IMR-90 (cell line): ENCODE data around the gene RSPH10B. TPM values are rescaled to one million over a fixed set of nuclear protein-coding genes. Genes with fewer than 3 reads are reported as not detected.

Experiments
- ATAC-seq: fragments of 200-7000 bp; cut with Tn5 transposase; 2 replicates; pipeline ENCODE4 v1.9.1; 2020; ENCODE audit warnings: low read depth, mild to moderate bottlenecking, moderate library complexity
- BruUV-seq: library from RNA; stranded (reverse); fragments of 400-500 nt; replicated peaks from 2 replicates; lab custom pipeline; 2021; lab: Mats Ljungman, UMichigan
- CTCF ChIA-PET: fragments of 300-600 bp; formaldehyde crosslinking; extraction: SDS; loops from one replicate; lab custom pipeline; 2021; ENCODE audit warnings: antibody characterized with exemption; lab: Yijun Ruan, JAX
- POLR2A ChIA-PET: fragments of 300-600 bp; sonication (Branson Sonifier 250); formaldehyde crosslinking; loops from one replicate; lab custom pipeline; 2022; ENCODE audit warnings: antibody characterized with exemption; ENCODE audit not compliant: unreplicated experiment; lab: Charles Lee
- DNase-seq: peaks from one replicate; pipeline ENCODE4 v3.0.0; 2013
- H2AFZ ChIP-seq: replicated peaks from 2 replicates; pipeline ENCODE3; 2013; ENCODE audit warnings: low read length, mild to moderate bottlenecking; ENCODE audit not compliant: poor library complexity
- H2AK5ac ChIP-seq: 2 replicates; pipeline ENCODE4 v1.6.1; 2013; ENCODE audit warnings: low read depth, low read length, inconsistent platforms
- H2AK9ac ChIP-seq: replicated peaks from 2 replicates; pipeline ENCODE3; 2013; ENCODE audit warnings: mild to moderate bottlenecking, low read depth, low read length, moderate library complexity; ENCODE audit not compliant: poor library complexity
- H2BK120ac ChIP-seq: 2 replicates; pipeline ENCODE4 v1.6.1; 2013; ENCODE audit warnings: low read depth, low read length, inconsistent platforms
- H2BK15ac ChIP-seq: 3 replicates; pipeline ENCODE4 v1.6.1; 2013; ENCODE audit warnings: low read depth, low read length, inconsistent platforms
- H2BK20ac ChIP-seq: 2 replicates; pipeline ENCODE4 v1.6.1; 2013; ENCODE audit warnings: low read depth, mild to moderate bottlenecking, inconsistent platforms, low read length, moderate library complexity
- H2BK5ac ChIP-seq: 2 replicates; pipeline ENCODE4 v1.6.1; 2013; ENCODE audit warnings: mild to moderate bottlenecking, low read depth, low read length, inconsistent platforms; ENCODE audit not compliant: poor library complexity, severe bottlenecking
- H3K14ac ChIP-seq: replicated peaks from 2 replicates; pipeline ENCODE4 v1.6.1; 2013; ENCODE audit warnings: low read depth, low read length, inconsistent platforms
- H3K18ac ChIP-seq: 2 replicates; pipeline ENCODE4 v1.6.1; 2013; ENCODE audit warnings: low read depth, low read length, control low read depth
- H3K23ac ChIP-seq: 2 replicates; pipeline ENCODE4 v1.6.1; 2013; ENCODE audit warnings: low read depth, low read length, inconsistent platforms
- H3K27ac ChIP-seq: 2 replicates; pipeline ENCODE4 v1.5.1; 2013; ENCODE audit warnings: mild to moderate bottlenecking, control low read depth, low read length; ENCODE audit not compliant: insufficient read depth
- H3K27me3 ChIP-seq: 2 replicates; pipeline ENCODE4 v1.6.1; 2013; ENCODE audit warnings: low read length; ENCODE audit not compliant: control insufficient read depth, insufficient read depth
- H3K36me3 ChIP-seq: 2 replicates; pipeline ENCODE4 v1.6.1; 2013; ENCODE audit warnings: low read length, mixed read lengths; ENCODE audit not compliant: control insufficient read depth, insufficient read depth
- H3K4ac ChIP-seq: 2 replicates; pipeline ENCODE4 v1.6.1; 2013; ENCODE audit warnings: low read depth, low read length, inconsistent platforms
- H3K4me1 ChIP-seq: 2 replicates; pipeline ENCODE4 v1.6.1; 2013; ENCODE audit warnings: low read length, mixed read lengths; ENCODE audit not compliant: control insufficient read depth, insufficient read depth
- H3K4me2 ChIP-seq: 2 replicates; pipeline ENCODE4 v1.6.1; 2013; ENCODE audit warnings: low read depth, mild to moderate bottlenecking, control low read depth, low read length, moderate library complexity
- H3K4me3 ChIP-seq: 2 replicates; pipeline ENCODE4 v1.5.1; 2013; ENCODE audit warnings: low read depth, mild to moderate bottlenecking, control low read depth, low read length, moderate library complexity; ENCODE audit not compliant: insufficient read depth
- H3K56ac ChIP-seq: 2 replicates; pipeline ENCODE4 v1.6.1; 2013; ENCODE audit warnings: low read length, inconsistent platforms; ENCODE audit not compliant: insufficient read depth; ENCODE audit errors: extremely low read depth
- H3K79me1 ChIP-seq, 2 experiments: 2 replicates each; pipeline ENCODE4 v1.6.1; 2013; ENCODE audit warnings: low read length in 2 of 2, inconsistent platforms in 1 of 2, low read depth in 1 of 2
- H3K9ac ChIP-seq: 2 replicates; pipeline ENCODE4 v1.6.1; 2013; ENCODE audit warnings: low read depth, low read length, control low read depth
- H3K9me1 ChIP-seq: 2 replicates; pipeline ENCODE4 v1.6.1; 2013; ENCODE audit warnings: low read length, inconsistent platforms; ENCODE audit not compliant: insufficient read depth
- H3K9me3 ChIP-seq: 2 replicates; pipeline ENCODE4 v1.6.1; 2013; ENCODE audit warnings: low read length; ENCODE audit not compliant: control insufficient read depth, insufficient read depth
- H4K20me1 ChIP-seq: 2 replicates; pipeline ENCODE4 v1.6.1; 2013; ENCODE audit warnings: low read length, inconsistent platforms; ENCODE audit not compliant: insufficient read depth
- H4K5ac ChIP-seq: 2 replicates; pipeline ENCODE4 v1.6.1; 2013; ENCODE audit warnings: mild to moderate bottlenecking, low read depth, low read length, control low read depth
- H4K8ac ChIP-seq, 2 experiments: 2 replicates each; pipeline ENCODE4 v1.6.1; 2013; ENCODE audit warnings: low read depth in 2 of 2, low read length in 2 of 2, control low read depth in 1 of 2, inconsistent platforms in 1 of 2
- H4K91ac ChIP-seq: 2 replicates; pipeline ENCODE4 v1.6.1; 2013; ENCODE audit warnings: low read depth, low read length, inconsistent platforms; ENCODE audit not compliant: insufficient read depth
- BHLHE40 ChIP-seq: fragments of 150-350 bp; IDR thresholded peaks from 2 replicates; pipeline ENCODE4 v1.6.1; 2016; ENCODE audit warnings: mild to moderate bottlenecking, low read depth, low read length
- CEBPB ChIP-seq: IDR thresholded peaks from 2 replicates; pipeline ENCODE4 v1.6.1; 2012; ENCODE audit warnings: low read depth, low read length, improper control_type of control experiment
- CHD1 ChIP-seq: IDR thresholded peaks from 2 replicates; pipeline ENCODE4 v1.6.1; 2012; ENCODE audit warnings: low read depth, low read length, improper control_type of control experiment
- CTCF ChIP-seq: conservative IDR thresholded peaks from 2 replicates; pipeline ENCODE4 v1.5.1; 2012; ENCODE audit warnings: mild to moderate bottlenecking, low read depth, low read length, improper control_type of control experiment
- ELK1 ChIP-seq: fragments of 150-350 bp; IDR thresholded peaks from 2 replicates; pipeline ENCODE4 v1.6.1; 2016; ENCODE audit warnings: low read depth, mild to moderate bottlenecking, low read length, moderate library complexity, borderline replicate concordance
- FOS ChIP-seq: fragments of 150-350 bp; IDR thresholded peaks from 2 replicates; pipeline ENCODE4 v1.6.1; 2016; ENCODE audit warnings: low read depth, low read length
- MAZ ChIP-seq: IDR thresholded peaks from 2 replicates; pipeline ENCODE4 v1.6.1; 2012; ENCODE audit warnings: low read depth, mild to moderate bottlenecking, low read length, improper control_type of control experiment, moderate library complexity, borderline replicate concordance
- MXI1 ChIP-seq: IDR thresholded peaks from 2 replicates; pipeline ENCODE4 v1.6.1; 2012; ENCODE audit warnings: low read depth, mild to moderate bottlenecking, low read length, moderate library complexity, borderline replicate concordance
- NFE2L2 ChIP-seq: fragments of 150-350 bp; IDR thresholded peaks from 2 replicates; pipeline ENCODE4 v1.6.1; 2016; ENCODE audit warnings: low read depth, mild to moderate bottlenecking, low read length
- POLR2A ChIP-seq: IDR thresholded peaks from 2 replicates; pipeline ENCODE4 v1.6.1; 2012; ENCODE audit warnings: mild to moderate bottlenecking, low read depth, low read length
- RCOR1 ChIP-seq: IDR thresholded peaks from 2 replicates; pipeline ENCODE4 v1.6.1; 2012; ENCODE audit warnings: mild to moderate bottlenecking, low read length, improper control_type of control experiment; ENCODE audit not compliant: insufficient replicate concordance
- RFX5 ChIP-seq: IDR thresholded peaks from 2 replicates; pipeline ENCODE4 v1.8.0; 2012; ENCODE audit warnings: low read depth, mild to moderate bottlenecking, low read length, moderate library complexity
- SMC3 ChIP-seq: fragments of 150-350 bp; IDR thresholded peaks from 2 replicates; pipeline ENCODE4 v1.6.1; 2016; ENCODE audit warnings: low read depth, mild to moderate bottlenecking, antibody characterized with exemption, low read length, moderate library complexity
- WGBS, 2 experiments: methylation state at CpG; one replicate each; pipeline versions ENCODE4 v1.1.5 to v1.1.7; 2013; ENCODE audit warnings: missing lambda C conversion rate in 2 of 2; ENCODE audit not compliant: insufficient read length in 1 of 2; ENCODE audit errors: extremely low coverage in 2 of 2; 5-methylcytosine and 5-hydroxymethylcytosine counted together
- dilution Hi-C: fragments of 300-500 bp; cut with HindIII; formaldehyde crosslinking; loops from one replicate; pipeline ENCODE4 v1.14.3; 2018; ENCODE audit warnings: low sequenced_read_pairs; ENCODE audit not compliant: unreplicated experiment
- in situ Hi-C: fragments of 300-500 bp; cut with MboI; formaldehyde crosslinking; loops from 3 replicates; pipeline ENCODE4 v1.14.3; 2019; ENCODE audit warnings: low sequenced_read_pairs, inconsistent platforms, mixed read lengths
- intact Hi-C: fragments of 100-400 bp; cut with micrococcal nuclease; formaldehyde crosslinking; loops from 2 replicates; pipeline ENCODE4 v1.10.0; 2022
- polyA plus RNA-seq, 3 experiments: library from polyadenylated mRNA; depleted of rRNA; stranded (reverse); fragments of >200 nt; gene quantifications; 2 replicates each; pipeline ENCODE4 v1.2.3, GENCODE V29; 2012; ENCODE audit warnings: low replicate concordance in 1 of 3
- total RNA-seq: library from RNA; depleted of rRNA; stranded (reverse); fragments of >200 nt; gene quantifications from 2 replicates; pipeline ENCODE4 v1.2.3, GENCODE V29; 2012

The RSPH10B gene
- total and polyA plus RNA-seq, 2 of the 4 experiments (the other 2 are of a cell fraction): under 0.01 TPM; not detected in 1

- no peak overlapping the region for H3K27ac ChIP-seq
- no peak overlapping the region for H2BK20ac ChIP-seq
- BruUV-seq: no TSS peak
- H4K5ac ChIP-seq: no peak overlapping the region
- no peak overlapping the region for H3K56ac ChIP-seq
- ChIA-PET CTCF (interaction anchor here (0.5 to 1.0 kb wide), 2 partner anchors 10 to 343 kb away, joined by 3 read pairs; no protein-coding TSS in a partner anchor), POLR2A (no interaction called here)
- dilution Hi-C loops (no loop called here), in situ Hi-C loops (no loop called here), intact Hi-C loops (no loop called here)
- H2BK120ac ChIP-seq: no peak overlapping the region
- peaks cover 9 to 41% of the 10 kb centered on the region in 2 experiments for H3K79me1 ChIP-seq
- no peak overlapping the region for H3K4me3 ChIP-seq
- no peak overlapping the region for H3K9ac ChIP-seq
- H3K27me3 ChIP-seq: no peaks in the 10 kb centered on the region
- no peak overlapping the region for H3K18ac ChIP-seq
- H4K20me1 ChIP-seq: no peaks in the 10 kb centered on the region
- H3K9me3 ChIP-seq: no peaks in the 10 kb centered on the region
- peaks cover 4% of the 10 kb centered on the region for H3K36me3 ChIP-seq
- no peak overlapping the region for H2BK5ac ChIP-seq
- DNase-seq: no peak
- H4K91ac ChIP-seq: no peak overlapping the region; the same call in 1 of the 2 replicates
- TF ChIP-seq NFE2L2 (no peak), RCOR1 (no peak), RFX5 (no peak), CHD1 (no peak), CEBPB (no peak), CTCF (no peak), SMC3 (no peak), MAZ (no peak), ELK1 (no peak), FOS (no peak), MXI1 (no peak), BHLHE40 (no peak), POLR2A (no peak)
- no peaks in the 10 kb centered on the region for H3K4me1 ChIP-seq
- H3K9me1 ChIP-seq: no peaks in the 10 kb centered on the region; the same call in 1 of the 2 replicates
- H4K8ac ChIP-seq: no peak overlapping the region
- no peak overlapping the region for H3K14ac ChIP-seq
- 100% methylated on average over 1 of the region's 4 CpGs; no CpG with 5 or more reads in 1 of the 2 experiments for WGBS, 2 experiments
- no peak overlapping the region; the same call in 1 of the 2 replicates for H3K23ac ChIP-seq
- no peak for ATAC-seq
- peak overlapping the region; percentile 34; the same call in 1 of the 2 replicates for H2AK5ac ChIP-seq
- no peak overlapping the region for H3K4ac ChIP-seq
- no peak overlapping the region for H2AK9ac ChIP-seq
- no peak overlapping the region for H3K4me2 ChIP-seq
- H2AFZ ChIP-seq: no peak overlapping the region
- H2BK15ac ChIP-seq: no peak overlapping the region
Measured at GRCh38 chr7:6007386-6007785, 36.9 kb upstream of the RSPH10B start.
